ENCODE measurements around the gene TULP4. TPM values are rescaled to one million over a fixed set of nuclear protein-coding genes. Genes with fewer than 3 reads are reported as not detected.

Gene TULP4
- total and polyA plus RNA-seq, 2 of the 8 experiments (the other 6 are each of a cell fraction or from before 2014, with no cell fraction given), result 7.7 to 51.6 TPM

- H4K5ac ChIP-seq (ENCODE audit: insufficient read length, low read depth, low read length), result no peak overlapping the region
- no peaks in the 10 kb centered on the region for H3K79me1 ChIP-seq (ENCODE audit: low read depth, low read length)
- no peaks in the 10 kb centered on the region for H3K23me2 ChIP-seq (ENCODE audit: low read depth, low read length)
- H2BK12ac ChIP-seq (ENCODE audit: low read depth, low read length), result no peak overlapping the region
- ChIA-PET CTCF (ENCODE audit: partially characterized antibody) (interaction anchor here (1.3 kb wide), 1 partner anchor 77 kb away, joined by 4 read pairs; no protein-coding TSS in a partner anchor), POLR2A (ENCODE audit: partially characterized antibody) (no interaction called here)
- H3K4me2 ChIP-seq (ENCODE audit: insufficient read depth in 1 of 2, low read depth in 2 of 2, low read length in 2 of 2), result no peak overlapping the region
- H3K79me2 ChIP-seq (ENCODE audit: control insufficient read depth in 1 of 2, insufficient read depth in 2 of 2, low read length in 2 of 2), result no peaks in the 10 kb centered on the region
- no peak overlapping the region for H3K4me3 ChIP-seq (ENCODE audit: extremely low read depth in 1 of 4, insufficient read depth in 2 of 4, low read depth in 3 of 4, low read length in 4 of 4)
- H2BK15ac ChIP-seq (ENCODE audit: low read length), result no peak overlapping the region
- no peak overlapping the region for H3K27ac ChIP-seq (ENCODE audit: low read depth, low read length)
- H3K18ac ChIP-seq (ENCODE audit: extremely low read depth, low read length), result no peak overlapping the region
- no peak overlapping the region for H3K9ac ChIP-seq (replicated peaks in 1 of 4; ENCODE audit: extremely low read depth in 1 of 4, low read depth in 3 of 4, low read length in 3 of 4)
- H3K36me3 ChIP-seq (ENCODE audit: control insufficient read depth in 2 of 4, insufficient read depth in 4 of 4, low read length in 3 of 4), result no peaks in the 10 kb centered on the region
- TF ChIP-seq BCL11A (IDR thresholded peaks at IDR 0.05; ENCODE audit: low read depth in 2 of 2, low read length in 2 of 2), result no peak
- TF ChIP-seq SIN3A (conservative IDR thresholded peaks at IDR 0.05 in 1 of 2, IDR thresholded peaks at IDR 0.05 in 1 of 2; ENCODE audit: low read depth in 1 of 2, low read length in 2 of 2), result no peak
- no peak overlapping the region for H4K8ac ChIP-seq (ENCODE audit: extremely low read depth, insufficient read depth, low read length)
- DNase-seq (ENCODE audit: low read depth in 1 of 2, low spot score in 2 of 2) (no peak), FAIRE-seq (no peak)
- no peak overlapping the region for H3K14ac ChIP-seq (ENCODE audit: insufficient read length)
- no peak overlapping the region for H3K4ac ChIP-seq (replicated peaks; ENCODE audit: insufficient read length, low read depth, low read length)
- H2BK120ac ChIP-seq (replicated peaks; ENCODE audit: low read depth, low read length), result no peak overlapping the region
- no peaks in the 10 kb centered on the region for H3K9me3 ChIP-seq (ENCODE audit: insufficient read depth in 2 of 2, low read depth in 1 of 2, low read length in 1 of 2)
- H2BK5ac ChIP-seq (ENCODE audit: low read depth, low read length), result no peak overlapping the region
- H4K20me1 ChIP-seq (replicated peaks in 1 of 2; ENCODE audit: control insufficient read depth in 1 of 2, insufficient read depth in 2 of 2, low read length in 2 of 2), result peaks cover 0 to 1% of the 10 kb centered on the region in 2 experiments
- no peaks in the 10 kb centered on the region for H3K4me1 ChIP-seq (replicated peaks in 1 of 4; ENCODE audit: control insufficient read depth in 3 of 4, insufficient read depth in 4 of 4, low read length in 3 of 4)
- no peak overlapping the region for H3K56ac ChIP-seq (replicated peaks; ENCODE audit: insufficient read length, low read depth, low read length)
- H2AK5ac ChIP-seq (ENCODE audit: low read depth, low read length), result no peak overlapping the region
- H2AFZ ChIP-seq (ENCODE audit: low read length), result no peak overlapping the region
- no peak overlapping the region for H4K91ac ChIP-seq (replicated peaks; ENCODE audit: insufficient read length, low read length)
- no peak overlapping the region for H2BK20ac ChIP-seq (ENCODE audit: low read length)
- no peak overlapping the region for H3K23ac ChIP-seq (ENCODE audit: insufficient read length)
- H3K27me3 ChIP-seq (replicated peaks in 1 of 4; ENCODE audit: control insufficient read depth in 3 of 4, extremely low read depth in 1 of 4, insufficient read depth in 3 of 4, low read length in 3 of 4), result no peaks in the 10 kb centered on the region
- 90% methylated on average over 7 of the region's 7 CpGs; no CpG with 5 or more reads in 1 of the 2 experiments for WGBS, 2 experiments (ENCODE audit: extremely low coverage in 1 of 2, insufficient coverage in 1 of 2, insufficient read length in 1 of 2, insufficient replicate concordance in 2 of 2, low coverage in 1 of 2, low lambda C conversion rate in 2 of 2, missing lambda C conversion rate in 1 of 2)
Observed at GRCh38 chr6:158441716-158442215, 129.5 kb downstream of the TULP4 start.
